BLaER1 (cell line): ENCODE measurements around the gene RIMS3.
"Not testable (repeated sequence)": the region's sequence is repeated elsewhere in the genome, so short reads cannot be mapped to it uniquely, and the experiment has no call there.

Source experiments
- H3K27ac ChIP-seq: shearing (Covaris generic); formaldehyde crosslinking; 2 replicates; pipeline ENCODE4 v1.8.1; 2022
- H3K27me3 ChIP-seq: shearing (Covaris generic); formaldehyde crosslinking; 2 replicates; pipeline ENCODE4 v1.8.1; 2022
- H3K36me3 ChIP-seq: shearing (Covaris generic); formaldehyde crosslinking; 2 replicates; pipeline ENCODE4 v1.8.1; 2022
- H3K4me1 ChIP-seq: shearing (Covaris generic); formaldehyde crosslinking; 2 replicates; pipeline ENCODE4 v1.8.1; 2022
- H3K4me2 ChIP-seq: shearing (Covaris generic); formaldehyde crosslinking; 2 replicates; pipeline ENCODE4 v1.8.1; 2022
- H3K4me3 ChIP-seq: shearing (Covaris generic); formaldehyde crosslinking; 2 replicates; pipeline ENCODE4 v1.8.1; 2022
- H3K9ac ChIP-seq: shearing (Covaris generic); formaldehyde crosslinking; 2 replicates; pipeline ENCODE4 v1.8.1; 2022
- H3K9me3 ChIP-seq: shearing (Covaris generic); formaldehyde crosslinking; 2 replicates; pipeline ENCODE4 v1.8.1; 2022
- H4K20me1 ChIP-seq: shearing (Covaris generic); formaldehyde crosslinking; 2 replicates; pipeline ENCODE4 v1.8.1; 2022
- Cebpa-rat ChIP-seq: shearing (Covaris generic); IDR thresholded peaks from 2 replicates; pipeline ENCODE4 v1.8.1; 2022

The RIMS3 gene

DNA sequence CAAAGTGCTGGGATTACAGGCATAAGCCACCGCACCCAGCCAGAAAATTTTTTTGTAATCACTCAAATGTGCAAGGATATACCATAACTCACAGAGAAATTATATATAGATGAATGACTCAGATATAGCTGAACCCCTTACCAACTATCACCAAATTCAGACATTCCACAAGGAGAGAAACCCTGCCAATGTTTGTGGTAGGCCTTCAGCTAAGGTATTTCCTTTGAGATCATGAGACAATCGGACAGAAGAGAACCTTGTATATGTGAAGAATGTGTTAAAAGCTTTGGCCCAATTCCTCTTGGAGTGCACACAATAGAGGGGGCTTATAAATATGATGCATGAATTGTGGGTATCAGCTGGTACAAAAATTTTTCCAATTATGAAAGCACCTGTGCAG, 83.4 kb downstream of the RIMS3 start:
- H4K20me1 ChIP-seq, result no peaks in the 10 kb centered on the region
- H3K4me2 ChIP-seq, result no peak overlapping the region

DNA sequence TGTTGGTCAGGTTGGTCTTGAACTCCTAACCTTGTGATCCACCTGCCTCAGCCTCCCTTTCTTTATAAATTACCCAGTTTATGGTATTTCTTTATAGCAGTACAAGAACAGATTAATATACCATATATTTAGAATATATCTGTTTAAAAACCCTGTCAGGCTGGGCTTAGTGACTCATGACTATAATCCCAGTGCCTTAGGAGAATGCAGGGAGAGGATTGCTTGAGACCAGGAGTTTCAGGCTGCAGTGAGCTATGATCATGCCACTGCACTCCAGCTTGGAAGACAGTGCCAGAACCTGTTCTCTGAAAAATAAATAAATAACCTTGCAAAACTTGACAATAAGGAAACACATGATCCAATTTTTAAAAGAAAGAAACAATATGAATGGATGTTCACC, 90.1 kb downstream of the RIMS3 start:
- Histone ChIP-seq H3K4me2 (no peak overlapping the region), H3K9ac (no peak overlapping the region), H4K20me1 (no peaks in the 10 kb centered on the region), H3K27me3 (no peaks in the 10 kb centered on the region), H3K27ac (no peak overlapping the region), H3K9me3 (peaks cover 6% of the 10 kb centered on the region; the same call in 1 of the 2 replicates), H3K36me3 (no peaks in the 10 kb centered on the region), H3K4me3 (no peak overlapping the region), H3K4me1 (no peaks in the 10 kb centered on the region)
- no peak for TF ChIP-seq Cebpa-rat

More for the DNA sequence above, 83.4 kb downstream of the RIMS3 start:
- no peak overlapping the region for H3K27ac ChIP-seq
- peaks cover 1% of the 10 kb centered on the region; the same call in 1 of the 2 replicates for H3K9me3 ChIP-seq
- no peak overlapping the region for H3K9ac ChIP-seq
- H3K36me3 ChIP-seq, result no peaks in the 10 kb centered on the region
- H3K4me1 ChIP-seq, result no peaks in the 10 kb centered on the region
- TF ChIP-seq Cebpa-rat, result no peak
- H3K4me3 ChIP-seq, result no peak overlapping the region
- no peaks in the 10 kb centered on the region for H3K27me3 ChIP-seq

DNA sequence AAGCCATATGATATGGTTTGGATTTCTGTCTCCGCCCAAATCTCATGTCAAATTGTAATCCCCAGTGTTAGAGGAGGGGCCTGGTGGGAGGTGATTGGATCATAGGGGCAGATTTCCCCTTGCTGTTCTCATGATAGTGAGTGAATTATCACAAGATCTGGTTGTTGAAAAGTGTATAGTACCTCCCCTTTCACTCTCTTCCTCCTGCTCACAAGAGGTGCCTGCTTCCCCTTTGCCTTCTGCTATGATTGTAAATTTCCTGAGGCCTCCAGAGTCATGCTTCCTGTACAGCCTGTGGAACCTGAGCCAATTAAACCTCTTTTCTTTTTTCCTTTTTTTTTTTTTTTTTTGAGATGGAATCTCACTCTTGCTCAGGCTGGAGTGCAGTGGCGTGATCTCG, 90.7 kb downstream of the RIMS3 start:
- not testable (repeated sequence) for H3K4me2 ChIP-seq, H3K27ac ChIP-seq, H3K4me3 ChIP-seq

More for the DNA sequence above, 90.7 kb downstream of the RIMS3 start:
- not testable (repeated sequence) for H3K9me3 ChIP-seq, H3K36me3 ChIP-seq, H3K4me1 ChIP-seq, H3K27me3 ChIP-seq, H3K9ac ChIP-seq, H4K20me1 ChIP-seq
